ENCODE results near the gene DDIT3. TPM values are rescaled to one million over a fixed set of nuclear protein-coding genes. Genes with fewer than 3 reads are reported as not detected.

The DDIT3 gene
- total and polyA plus RNA-seq, 2 of the 4 experiments (the other 2 are of a cell fraction), result 19.4 to 54.4 TPM

GRCh38 chr12:57511588-57512325, 8.6 kb downstream of the DDIT3 start:
- CTCF ChIA-PET, result no interaction called here

More at GRCh38 chr12:57511588-57512325, 8.6 kb downstream of the DDIT3 start:
- Histone ChIP-seq H3K9me3 (ENCODE audit: control insufficient read depth, insufficient read depth, low read length) (no peaks in the 10 kb centered on the region), H3K56ac (ENCODE audit: extremely low read depth, insufficient read depth, low read length) (no peak overlapping the region), H2BK120ac (ENCODE audit: low read depth, low read length) (no peak overlapping the region), H3K9ac (ENCODE audit: low read depth, low read length) (no peak overlapping the region), H3K4me2 (ENCODE audit: low read depth, low read length) (no peak overlapping the region), H2AK9ac (replicated peaks; ENCODE audit: low read depth, low read length, poor library complexity) (no peak overlapping the region), H3K4me1 (ENCODE audit: control insufficient read depth, insufficient read depth, low read length) (no peaks in the 10 kb centered on the region), H3K23ac (ENCODE audit: low read depth, low read length) (no peak overlapping the region), H3K4ac (ENCODE audit: low read depth, low read length) (no peak overlapping the region), H4K20me1 (ENCODE audit: insufficient read depth, low read length) (peaks cover 62% of the 10 kb centered on the region), H3K14ac (replicated peaks; ENCODE audit: low read depth, low read length) (no peak overlapping the region), H3K36me3 (ENCODE audit: control insufficient read depth, insufficient read depth, low read length) (peaks cover 67% of the 10 kb centered on the region), H3K18ac (ENCODE audit: low read depth, low read length) (no peak overlapping the region), H2BK15ac (ENCODE audit: low read depth, low read length) (no peak overlapping the region), H3K9me1 (ENCODE audit: insufficient read depth, low read length) (peaks cover 3% of the 10 kb centered on the region; the same call in 1 of the 2 replicates), H2AFZ (replicated peaks; ENCODE audit: low read length, poor library complexity) (no peak overlapping the region), H4K91ac (ENCODE audit: insufficient read depth, low read depth, low read length) (no peak overlapping the region), H4K8ac (ENCODE audit: low read depth in 2 of 2, low read length in 2 of 2) (no peak overlapping the region), H4K5ac (ENCODE audit: low read depth, low read length) (no peak overlapping the region), H3K27ac (ENCODE audit: insufficient read depth, low read length) (no peak overlapping the region), H3K79me1 (ENCODE audit: low read depth in 1 of 2, low read length in 2 of 2) (peaks cover 24 to 60% of the 10 kb centered on the region in 2 experiments), H3K27me3 (ENCODE audit: control insufficient read depth, insufficient read depth, low read length) (no peaks in the 10 kb centered on the region), H2BK5ac (ENCODE audit: low read depth, low read length, poor library complexity, severe bottlenecking) (no peak overlapping the region), H2BK20ac (ENCODE audit: low read depth, low read length) (no peak overlapping the region), H3K4me3 (ENCODE audit: insufficient read depth, low read depth, low read length) (no peak overlapping the region), H2AK5ac (ENCODE audit: low read depth, low read length) (no peak overlapping the region)
- dilution Hi-C loops (cut with HindIII; ENCODE audit: low sequenced_read_pairs, unreplicated experiment) (no loop called here), intact Hi-C loops (cut with micrococcal nuclease) (no loop called here), in situ Hi-C loops (cut with MboI; ENCODE audit: low sequenced_read_pairs) (no loop called here)
- DNase-seq (no peak), ATAC-seq (ENCODE audit: low read depth) (no peak)
- no peak for TF ChIP-seq MXI1 (IDR thresholded peaks at IDR 0.05; ENCODE audit: borderline replicate concordance, low read depth, low read length)
- no peak for TF ChIP-seq CEBPB (IDR thresholded peaks at IDR 0.05; ENCODE audit: low read depth, low read length)
- no peak for TF ChIP-seq CTCF (conservative IDR thresholded peaks at IDR 0.05; ENCODE audit: low read depth, low read length)
- POLR2A ChIA-PET (ENCODE audit: unreplicated experiment), result interaction anchor here (0.6 kb wide), 1 partner anchor 122 kb away, joined by 5 read pairs; no protein-coding TSS in a partner anchor
- no TSS peak for BruUV-seq (replicated peaks)
- 100% methylated on average over 1 of the region's 7 CpGs; no CpG with 5 or more reads in 1 of the 2 experiments for WGBS, 2 experiments (ENCODE audit: extremely low coverage in 2 of 2, insufficient read length in 1 of 2)

Data from IMR-90 (cell line).